ENCODE data around the gene NR1H2.
A peak's percentile ranks its signal among the peaks of the same experiment; 100 is the strongest.

Gene NR1H2

DNA sequence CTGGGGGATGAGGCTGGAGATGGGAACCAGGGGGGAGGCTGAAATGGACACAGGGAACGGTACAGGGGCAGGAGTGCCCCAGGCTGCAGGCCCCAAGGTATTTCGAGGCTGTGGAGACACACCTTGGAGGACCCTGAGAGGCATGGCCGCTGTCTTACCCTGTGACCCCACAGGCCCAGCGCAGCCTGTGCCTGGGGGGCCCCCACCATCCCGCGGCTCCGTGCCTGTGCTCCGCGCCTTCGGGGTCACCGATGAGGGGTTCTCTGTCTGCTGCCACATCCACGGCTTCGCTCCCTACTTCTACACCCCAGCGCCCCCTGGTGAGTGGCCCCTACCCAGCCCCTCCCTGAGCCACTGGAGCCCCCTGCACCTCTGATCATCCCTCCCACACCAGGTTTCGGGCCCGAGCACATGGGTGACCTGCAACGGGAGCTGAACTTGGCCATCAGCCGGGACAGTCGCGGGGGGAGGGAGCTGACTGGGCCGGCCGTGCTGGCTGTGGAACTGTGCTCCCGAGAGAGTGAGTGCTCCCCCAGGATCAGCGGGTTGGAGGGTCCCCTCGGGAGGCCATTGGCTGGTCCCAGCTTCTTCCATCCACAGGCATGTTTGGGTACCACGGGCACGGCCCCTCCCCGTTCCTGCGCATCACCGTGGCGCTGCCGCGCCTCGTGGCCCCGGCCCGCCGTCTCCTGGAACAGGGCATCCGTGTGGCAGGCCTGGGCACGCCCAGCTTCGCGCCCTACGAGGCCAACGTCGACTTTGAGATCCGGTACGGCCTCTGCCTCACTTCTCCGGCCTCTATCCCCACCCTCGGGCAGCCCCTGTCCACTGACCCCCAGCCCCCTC lies 25.6 kb downstream of the NR1H2 start:
- no peak for DNase-seq (ENCODE audit: low read depth in 2 of 2)

DNA sequence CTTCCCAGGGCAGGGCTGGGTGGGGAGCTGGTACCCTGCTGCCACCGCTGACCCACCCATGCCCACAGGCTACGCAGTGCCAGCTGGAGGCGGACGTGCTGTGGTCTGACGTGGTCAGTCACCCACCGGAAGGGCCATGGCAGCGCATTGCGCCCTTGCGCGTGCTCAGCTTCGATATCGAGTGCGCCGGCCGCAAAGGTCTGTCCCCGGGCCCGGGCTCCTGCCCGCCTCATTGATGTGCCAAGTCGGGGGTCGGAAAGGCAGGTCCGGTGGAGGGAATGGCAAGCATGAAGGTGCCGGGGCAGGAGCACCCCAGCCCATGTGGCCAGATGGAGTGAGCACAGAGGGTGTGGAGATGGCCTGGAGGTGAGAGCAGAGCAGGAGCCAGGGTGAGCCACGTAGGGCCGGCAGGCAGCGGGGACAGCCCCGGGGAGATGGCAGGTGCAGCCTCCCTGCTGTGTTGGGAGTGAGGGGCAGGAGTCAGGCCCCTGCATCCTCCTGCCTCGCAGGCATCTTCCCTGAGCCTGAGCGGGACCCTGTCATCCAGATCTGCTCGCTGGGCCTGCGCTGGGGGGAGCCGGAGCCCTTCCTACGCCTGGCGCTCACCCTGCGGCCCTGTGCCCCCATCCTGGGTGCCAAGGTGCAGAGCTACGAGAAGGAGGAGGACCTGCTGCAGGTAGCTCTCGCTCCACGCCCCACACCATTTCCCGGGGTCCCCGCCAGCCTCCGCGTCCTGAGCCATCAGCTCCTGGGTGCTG lies 26.5 kb downstream of the NR1H2 start:
- no peak for DNase-seq (ENCODE audit: low read depth in 2 of 2)

DNA sequence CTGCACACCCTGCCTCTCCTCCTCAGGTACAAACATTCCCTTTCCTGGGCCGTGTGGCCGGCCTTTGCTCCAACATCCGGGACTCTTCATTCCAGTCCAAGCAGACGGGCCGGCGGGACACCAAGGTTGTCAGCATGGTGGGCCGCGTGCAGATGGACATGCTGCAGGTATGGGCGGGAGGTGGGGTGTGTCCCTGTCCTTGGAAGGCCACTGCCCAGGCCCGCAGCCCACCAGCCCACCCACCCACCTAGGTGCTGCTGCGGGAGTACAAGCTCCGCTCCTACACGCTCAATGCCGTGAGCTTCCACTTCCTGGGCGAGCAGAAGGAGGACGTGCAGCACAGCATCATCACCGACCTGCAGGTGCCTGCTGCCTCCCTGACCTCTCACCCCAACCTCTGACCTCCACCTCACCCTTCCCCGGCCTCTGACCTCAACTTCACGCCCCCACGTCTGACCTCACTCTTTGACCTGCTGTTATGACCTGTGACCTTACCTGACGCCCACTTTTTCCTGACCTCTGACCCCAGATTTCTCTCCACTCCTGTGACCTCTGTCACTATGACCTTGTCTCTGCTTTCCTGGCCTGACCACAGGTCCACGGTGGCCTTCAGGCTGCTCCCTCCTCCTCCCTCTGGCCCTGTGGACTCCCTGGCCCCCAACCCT lies 30.0 kb downstream of the NR1H2 start:
- DNase-seq (ENCODE audit: low read depth in 2 of 2) = no peak

DNA sequence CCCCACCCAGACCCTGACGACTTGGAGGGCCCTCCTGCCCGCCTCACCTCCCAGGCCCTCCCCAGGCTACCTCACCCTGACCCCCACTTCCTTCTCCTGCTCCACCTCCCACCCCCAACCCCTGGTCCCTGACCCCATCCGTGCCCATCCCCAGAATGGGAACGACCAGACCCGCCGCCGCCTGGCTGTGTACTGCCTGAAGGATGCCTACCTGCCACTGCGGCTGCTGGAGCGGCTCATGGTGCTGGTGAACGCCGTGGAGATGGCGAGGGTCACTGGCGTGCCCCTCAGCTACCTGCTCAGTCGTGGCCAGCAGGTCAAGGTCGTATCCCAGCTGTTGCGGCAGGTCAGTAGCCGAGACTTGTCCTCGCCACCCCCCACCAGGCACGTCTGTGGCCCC lies 30.6 kb downstream of the NR1H2 start:
- DNase-seq (ENCODE audit: low read depth in 2 of 2) = no peak

DNA sequence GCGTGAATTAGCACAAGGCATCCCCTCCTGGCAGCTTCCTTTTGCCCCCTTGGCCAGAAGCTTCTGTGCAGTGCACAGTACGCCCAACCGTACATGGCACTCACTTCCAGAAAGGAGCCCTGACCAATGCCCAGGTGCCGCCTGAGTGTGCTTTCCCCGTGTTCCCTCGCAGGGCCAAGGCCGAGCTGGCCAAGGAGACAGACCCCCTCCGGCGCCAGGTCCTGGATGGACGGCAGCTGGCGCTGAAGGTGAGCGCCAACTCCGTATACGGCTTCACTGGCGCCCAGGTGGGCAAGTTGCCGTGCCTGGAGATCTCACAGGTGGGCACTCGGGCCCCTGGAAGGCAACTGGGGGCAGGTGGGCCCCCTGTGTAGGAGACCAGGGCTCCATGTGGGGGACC lies 33.1 kb downstream of the NR1H2 start:
- no peak for DNase-seq (ENCODE audit: low read depth in 2 of 2)

DNA sequence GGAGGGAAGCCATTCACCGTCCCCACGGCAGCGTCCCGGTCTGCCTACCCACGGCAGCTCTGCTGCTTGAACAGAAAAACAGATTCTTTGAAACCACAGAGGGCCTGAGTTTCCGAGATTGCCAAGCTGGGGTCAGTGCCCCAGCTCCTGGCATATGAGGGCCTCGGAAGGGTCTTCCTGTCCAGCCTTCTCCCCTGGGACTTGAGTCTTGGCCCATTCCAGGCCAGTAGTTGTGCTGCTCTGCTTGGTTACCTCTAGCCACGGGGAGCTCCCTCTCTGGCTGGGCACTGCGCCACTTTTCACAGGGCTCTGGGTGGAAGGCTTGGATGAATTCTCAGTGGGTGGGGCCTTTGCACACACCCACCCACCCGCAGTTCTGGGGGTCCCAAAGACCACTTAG lies 33.9 kb downstream of the NR1H2 start:
- DNase-seq (ENCODE audit: low read depth in 2 of 2) = no peak

DNA sequence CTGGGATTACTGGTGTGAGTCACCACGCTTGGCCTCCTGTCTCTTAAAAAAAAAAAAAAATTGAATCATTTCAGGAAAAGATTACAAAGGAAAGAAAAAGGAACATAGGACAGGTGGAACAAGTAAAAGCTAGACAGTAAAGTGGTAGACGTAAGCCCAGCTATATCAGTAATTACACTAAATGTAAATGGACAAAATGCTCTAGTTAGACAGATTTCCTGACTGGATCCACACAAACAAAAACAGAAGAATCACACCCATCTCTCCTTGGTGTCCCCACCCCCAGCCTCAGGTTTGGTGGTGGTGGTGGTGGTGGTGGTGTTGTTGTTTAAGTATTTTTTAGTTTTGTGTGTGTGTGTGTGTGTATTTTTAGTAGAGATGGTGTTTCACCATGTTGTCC lies 36.2 kb downstream of the NR1H2 start:
- DNase-seq (ENCODE audit: low read depth in 2 of 2) = no peak

DNA sequence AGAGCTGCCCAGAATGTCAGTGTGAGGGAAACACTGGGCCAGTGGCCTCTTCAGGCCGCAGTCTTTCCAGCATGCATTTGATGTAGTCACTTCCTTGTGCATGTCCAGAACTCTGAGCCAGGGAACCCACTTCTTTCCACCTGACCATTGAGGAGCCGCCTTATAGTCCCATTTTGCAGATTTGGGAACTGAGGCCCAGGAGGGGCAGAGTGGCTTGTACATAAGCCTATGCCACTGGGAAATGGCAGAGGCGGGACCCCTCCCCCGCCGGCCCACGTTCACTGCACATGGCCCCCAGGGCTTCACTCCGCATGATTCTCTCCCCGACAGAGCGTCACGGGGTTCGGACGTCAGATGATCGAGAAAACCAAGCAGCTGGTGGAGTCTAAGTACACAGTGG lies 36.8 kb downstream of the NR1H2 start:
- DNase-seq (ENCODE audit: low read depth in 2 of 2) = no peak

DNA sequence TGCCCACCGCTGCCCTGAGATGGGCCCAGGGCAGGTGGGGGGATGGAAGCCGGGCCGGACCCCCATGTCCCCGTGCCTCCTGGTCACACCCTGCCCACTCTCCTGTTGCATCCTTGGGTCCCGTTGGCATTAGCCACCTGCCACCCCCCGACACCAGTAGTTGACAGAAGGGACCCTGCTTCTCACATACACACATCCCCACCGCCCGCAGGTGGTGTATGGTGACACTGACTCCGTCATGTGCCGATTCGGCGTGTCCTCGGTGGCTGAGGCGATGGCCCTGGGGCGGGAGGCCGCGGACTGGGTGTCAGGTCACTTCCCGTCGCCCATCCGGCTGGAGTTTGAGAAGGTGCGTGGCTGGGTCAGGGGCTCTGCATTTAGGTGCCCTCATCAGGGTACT lies 37.3 kb downstream of the NR1H2 start:
- no peak for DNase-seq (ENCODE audit: low read depth in 2 of 2)

DNA sequence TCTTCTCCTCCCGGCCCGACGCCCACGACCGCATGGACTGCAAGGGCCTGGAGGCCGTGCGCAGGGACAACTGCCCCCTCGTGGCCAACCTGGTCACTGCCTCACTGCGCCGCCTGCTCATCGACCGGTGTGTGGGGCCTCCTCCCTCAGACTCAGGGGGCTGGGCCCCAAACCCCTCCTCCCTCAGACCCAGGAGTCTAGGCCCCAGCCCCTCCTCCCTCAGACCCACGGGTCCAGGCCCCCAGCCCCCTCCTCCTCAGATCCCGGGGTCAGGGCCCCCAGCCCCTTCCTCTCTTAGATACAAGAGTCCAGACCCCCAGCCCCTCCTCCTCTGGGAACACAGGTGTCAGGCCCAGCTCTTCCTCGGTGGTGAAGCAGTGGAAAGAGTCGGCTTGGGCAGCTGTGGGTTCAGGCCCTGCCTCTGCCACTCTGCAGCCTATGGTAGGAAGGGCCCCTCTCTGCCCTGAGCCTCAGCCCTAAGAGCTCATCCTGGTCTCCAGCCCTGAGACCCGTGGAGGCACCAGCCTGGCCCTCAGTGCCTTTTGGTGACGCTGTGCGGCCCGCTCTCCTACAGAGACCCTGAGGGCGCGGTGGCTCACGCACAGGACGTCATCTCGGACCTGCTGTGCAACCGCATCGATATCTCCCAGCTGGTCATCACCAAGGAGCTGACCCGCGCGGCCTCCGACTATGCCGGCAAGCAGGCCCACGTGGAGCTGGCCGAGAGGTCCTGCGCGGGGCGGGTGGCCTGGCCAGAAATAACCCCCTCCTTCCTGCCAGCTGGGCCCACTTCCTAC lies 38.8 kb downstream of the NR1H2 start:
- peak; percentile 43 to 66 for DNase-seq (ENCODE audit: low read depth in 2 of 2)

DNA sequence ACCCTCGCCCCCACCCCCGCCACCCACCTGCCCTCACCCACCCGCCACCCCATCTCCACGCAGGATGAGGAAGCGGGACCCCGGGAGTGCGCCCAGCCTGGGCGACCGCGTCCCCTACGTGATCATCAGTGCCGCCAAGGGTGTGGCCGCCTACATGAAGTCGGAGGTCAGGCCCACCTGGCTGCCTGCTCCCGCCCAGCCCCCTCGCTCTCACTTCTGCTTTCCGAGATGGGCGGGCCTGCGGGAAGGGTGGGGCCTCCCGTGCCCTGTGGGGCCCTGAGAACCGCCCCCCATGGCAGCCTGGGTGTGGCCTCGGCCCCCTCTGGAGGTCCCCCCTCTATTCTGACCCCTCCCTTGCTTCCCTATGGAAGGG lies 39.4 kb downstream of the NR1H2 start:
- no peak for DNase-seq (ENCODE audit: low read depth in 2 of 2)

DNA sequence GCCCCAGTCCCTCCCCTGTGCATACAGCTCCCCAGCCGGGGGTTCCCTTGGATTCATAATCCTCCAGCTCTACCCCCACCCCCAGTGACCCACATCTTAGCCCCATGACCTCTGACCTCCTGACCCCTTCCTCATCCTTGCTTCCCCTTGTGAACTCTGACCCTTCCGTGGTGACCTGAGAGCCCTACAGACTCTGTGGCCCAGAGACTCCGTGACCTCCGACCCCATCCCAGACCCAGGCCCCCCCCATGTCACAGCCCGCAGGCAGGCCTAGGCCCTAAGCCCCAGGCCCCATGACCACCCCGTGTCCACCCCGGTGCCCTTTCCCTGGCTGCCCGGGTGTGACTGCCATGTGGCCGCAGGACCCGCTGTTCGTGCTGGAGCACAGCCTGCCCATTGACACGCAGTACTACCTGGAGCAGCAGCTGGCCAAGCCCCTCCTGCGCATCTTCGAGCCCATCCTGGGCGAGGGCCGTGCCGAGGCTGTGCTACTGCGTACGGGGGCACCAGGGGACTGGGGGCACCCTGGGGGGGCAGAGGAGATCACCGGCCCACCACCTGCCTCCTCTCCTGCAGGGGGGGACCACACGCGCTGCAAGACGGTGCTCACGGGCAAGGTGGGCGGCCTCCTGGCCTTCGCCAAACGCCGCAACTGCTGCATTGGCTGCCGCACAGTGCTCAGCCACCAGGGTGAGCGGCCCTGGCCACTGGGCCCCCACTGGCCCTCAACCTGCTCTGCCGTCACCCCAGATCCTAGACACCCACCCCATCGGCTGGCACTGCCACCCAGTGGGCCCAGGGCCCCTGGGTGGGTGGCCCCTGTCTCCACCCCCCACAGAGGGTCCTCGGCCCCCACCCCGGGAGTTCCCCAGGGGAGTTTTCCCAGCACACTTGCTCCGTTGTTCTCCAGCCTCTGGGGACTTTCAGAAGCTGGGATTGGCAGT lies 40.0 kb downstream of the NR1H2 start:
- no peak for DNase-seq (ENCODE audit: low read depth in 2 of 2)

DNA sequence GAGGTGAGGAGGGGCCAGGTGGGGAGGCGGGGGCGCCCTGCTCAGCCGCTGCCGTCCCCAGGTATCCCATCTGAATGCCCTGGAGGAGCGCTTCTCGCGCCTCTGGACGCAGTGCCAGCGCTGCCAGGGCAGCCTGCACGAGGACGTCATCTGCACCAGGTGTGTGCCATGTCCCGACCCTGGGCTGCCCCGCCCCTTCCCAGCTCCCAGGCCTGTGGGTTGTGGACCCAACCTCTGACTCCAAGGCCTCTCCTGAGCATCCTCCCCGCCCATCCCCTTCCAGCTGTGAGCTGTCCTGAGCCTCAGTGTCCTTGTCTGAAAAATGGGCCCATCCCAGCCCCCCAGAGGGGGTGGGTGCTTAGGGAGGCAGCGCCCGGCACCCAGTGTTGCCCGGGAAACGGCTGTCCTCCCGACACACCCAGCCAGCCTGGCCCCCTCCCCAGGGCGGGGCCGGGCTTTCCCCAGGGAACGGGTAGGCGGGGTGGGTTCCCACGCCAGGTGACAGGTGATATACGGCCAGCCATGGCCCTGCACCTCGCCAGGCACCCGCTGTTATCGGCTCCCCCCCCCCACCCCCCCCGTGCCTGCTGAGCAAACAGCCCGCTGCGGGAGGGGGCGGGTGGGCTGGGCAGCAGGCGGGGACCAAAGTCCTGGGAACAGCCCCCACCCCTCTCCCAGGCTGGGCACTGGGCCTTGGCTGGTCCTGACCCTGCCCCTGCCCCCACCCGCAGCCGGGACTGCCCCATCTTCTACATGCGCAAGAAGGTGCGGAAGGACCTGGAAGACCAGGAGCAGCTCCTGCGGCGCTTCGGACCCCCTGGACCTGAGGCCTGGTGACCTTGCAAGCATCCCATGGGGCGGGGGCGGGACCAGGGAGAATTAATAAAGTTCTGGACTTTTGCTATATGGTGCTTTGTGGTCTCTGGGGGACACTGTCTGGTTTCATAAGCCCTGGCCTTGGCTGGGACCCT lies 41.1 kb downstream of the NR1H2 start:
- no peak for DNase-seq (ENCODE audit: low read depth in 2 of 2)

DNA sequence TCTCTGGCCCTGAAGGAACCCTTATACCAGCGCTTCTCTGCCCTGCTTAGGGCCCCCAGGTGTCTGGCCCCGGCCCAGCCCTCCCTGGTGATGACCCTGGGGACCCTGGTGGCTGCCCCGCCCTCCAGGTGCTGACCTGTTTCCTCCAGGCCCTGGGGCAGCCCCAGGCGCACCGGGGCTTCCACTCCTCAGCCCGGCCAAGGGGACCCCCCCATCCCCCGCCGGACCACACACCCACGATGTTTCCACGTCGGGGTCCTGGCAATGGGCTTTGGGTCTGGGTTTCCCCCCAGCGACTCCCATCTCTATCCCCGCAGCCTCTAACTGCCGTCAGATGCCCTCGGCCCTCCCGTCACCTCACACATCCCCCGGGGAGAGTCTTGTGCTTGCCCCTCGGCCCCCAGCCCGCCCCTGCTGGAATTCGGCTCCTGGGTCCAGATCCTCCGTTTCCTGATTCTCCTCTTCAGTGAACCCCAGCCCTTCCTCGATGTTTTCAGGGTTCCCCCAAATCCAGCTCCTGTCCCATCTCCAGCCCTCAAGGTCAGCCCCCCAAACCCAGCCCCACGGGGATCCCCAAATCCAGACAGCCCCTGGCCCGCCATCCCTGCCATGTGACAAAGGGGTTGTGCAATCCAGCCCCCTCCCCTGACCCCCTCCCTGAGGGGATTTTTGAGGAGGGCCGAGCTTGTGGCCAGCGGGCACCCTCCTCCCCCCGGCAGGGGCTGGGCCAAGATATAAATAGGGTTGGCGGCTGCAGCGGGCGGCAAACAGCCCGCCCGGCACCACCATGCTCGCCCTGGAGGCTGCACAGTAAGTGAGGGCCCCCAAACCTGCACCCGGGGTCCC lies 42.1 kb downstream of the NR1H2 start, which contains the start of gene SPIB:
Gene SPIB, plus strand, starts transcription at position 763 of the 846 bp plus-strand sequence. Its CDS starts 25 bp downstream, at position 788.
- DNase-seq (ENCODE audit: low read depth in 2 of 2) = no peak

DNA sequence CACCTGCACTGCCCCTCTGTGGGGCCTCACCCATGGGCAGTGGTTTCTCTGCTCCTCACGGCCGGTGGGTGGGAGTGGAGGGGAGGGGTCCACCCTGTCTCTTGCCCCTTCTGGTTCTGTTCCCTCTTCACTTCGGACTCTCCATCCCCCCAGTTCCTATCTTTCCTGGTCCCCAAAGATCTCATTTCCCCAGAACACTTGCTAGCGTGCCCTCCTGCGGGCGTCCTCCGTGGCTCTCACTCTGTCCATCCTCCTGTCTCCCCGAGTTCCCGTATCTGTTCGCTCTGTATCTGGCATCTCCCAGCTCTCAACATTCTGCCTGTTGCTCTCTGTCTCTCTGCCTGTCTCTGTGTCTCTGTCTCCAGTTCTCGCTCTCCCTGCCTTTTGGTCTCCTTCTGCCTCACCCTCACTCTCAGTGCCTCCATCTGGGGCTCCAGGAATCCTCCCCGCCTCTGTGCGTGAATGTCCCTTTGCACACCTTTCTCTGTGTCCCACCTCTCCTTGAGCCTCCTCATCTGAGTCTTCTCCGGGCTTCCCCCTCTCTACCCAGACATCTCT lies 42.8 kb downstream of the NR1H2 start:
- no peak for DNase-seq (ENCODE audit: low read depth in 2 of 2)

DNA sequence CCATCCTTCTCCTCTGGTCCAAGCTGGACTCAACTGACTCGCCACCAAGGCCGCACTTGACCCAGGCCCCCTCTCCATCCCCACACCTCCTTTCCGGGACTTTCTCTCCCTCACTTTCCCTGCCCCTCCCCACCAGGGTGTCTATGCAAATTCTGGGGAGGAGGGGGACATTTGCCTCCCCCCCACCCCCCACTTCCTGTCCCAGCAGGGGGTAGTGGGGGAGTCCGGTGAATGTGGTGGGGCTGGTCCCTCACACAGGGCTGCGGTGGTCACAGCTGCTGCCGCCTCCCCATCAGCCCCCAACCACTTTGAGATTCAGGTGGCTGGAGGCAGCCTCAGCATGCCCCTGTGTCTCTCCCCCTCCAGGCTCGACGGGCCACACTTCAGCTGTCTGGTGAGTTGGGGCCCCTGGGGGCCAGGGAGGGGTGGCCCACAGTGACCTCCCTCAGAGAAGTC lies 43.4 kb downstream of the NR1H2 start:
- no peak for DNase-seq (ENCODE audit: low read depth in 2 of 2)

DNA sequence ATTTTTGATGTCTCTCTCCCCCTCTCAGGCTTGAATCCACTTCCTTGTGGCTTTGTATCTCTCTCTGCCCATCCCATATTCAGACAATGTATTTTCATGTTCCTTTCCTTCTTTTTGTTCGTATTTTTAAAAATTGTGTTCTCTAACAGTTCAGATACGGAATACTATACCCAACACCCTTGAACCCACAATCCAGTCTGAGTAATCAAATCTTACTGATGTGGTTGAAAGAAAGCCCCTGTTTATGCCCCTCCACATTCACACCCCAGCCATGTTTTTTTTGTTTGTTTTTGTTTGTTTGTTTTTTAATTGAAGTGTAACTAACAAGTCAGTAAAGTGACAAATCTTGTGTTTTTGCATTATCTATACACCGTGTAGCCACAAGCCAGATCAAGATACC lies 43.9 kb downstream of the NR1H2 start:
- no peak for DNase-seq (ENCODE audit: low read depth in 2 of 2)

DNA sequence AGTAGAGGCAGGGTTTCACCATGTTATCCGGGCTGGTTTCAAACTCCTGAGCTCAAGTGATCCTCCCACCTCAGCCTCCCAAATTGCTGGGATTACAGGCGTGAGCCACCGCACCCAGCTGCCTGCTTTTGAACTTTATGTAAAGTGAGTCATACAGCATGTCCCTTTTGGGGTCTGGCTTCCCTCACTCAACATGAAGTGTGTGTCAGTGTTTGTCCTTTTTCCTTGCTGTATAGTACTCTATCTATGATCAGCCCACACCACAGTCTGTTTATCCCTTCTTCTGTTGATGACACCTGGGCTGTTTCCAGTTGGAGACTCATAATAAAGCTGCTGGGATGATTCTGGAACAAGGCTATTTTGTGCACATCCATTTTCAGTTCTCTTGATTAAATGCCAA lies 44.6 kb downstream of the NR1H2 start:
- no peak for DNase-seq (ENCODE audit: low read depth in 2 of 2)

All from stimulated activated CD8-positive, alpha-beta memory T cell treated with anti-CD3 and anti-CD28 coated beads, Interleukin-2, amount 100 ng/mL, for 1 hour (primary cell).